NT2/D1 (cell line): ENCODE results near the gene GABARAPL1.

Experiments
- YY1 ChIP-seq: IDR thresholded peaks from 2 replicates; pipeline ENCODE4 v1.6.1; 2011; ENCODE audit not compliant: insufficient read length, insufficient read depth
- ZNF274 ChIP-seq: IDR thresholded peaks from 2 replicates; pipeline ENCODE4 v1.6.1; 2011; ENCODE audit warnings: mild to moderate bottlenecking, low read depth, low read length

DNA sequence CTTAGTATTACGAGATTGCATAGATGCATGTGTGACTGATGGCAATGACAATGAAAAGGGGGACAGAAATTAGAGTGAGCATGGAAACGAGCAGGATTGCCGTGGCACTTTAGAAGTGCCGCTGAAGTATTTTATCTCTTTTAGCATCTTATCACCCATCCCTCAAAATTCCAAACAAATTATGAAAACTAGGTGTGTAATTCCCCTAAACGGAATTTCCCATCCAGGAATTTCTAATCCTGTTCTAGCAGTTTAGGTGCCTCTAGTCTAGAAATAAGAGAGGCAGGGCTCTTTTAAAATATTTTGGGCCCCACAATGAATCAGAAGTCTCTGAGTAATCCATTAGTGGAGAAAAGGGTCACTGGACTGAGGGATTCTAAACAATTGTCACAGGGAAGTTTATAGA lies 32.9 kb upstream of the GABARAPL1 start:
- TF ChIP-seq YY1 (no peak), ZNF274 (no peak)
